CD8-positive, alpha-beta memory T cell (primary cell): ENCODE measurements around the gene NCS1. TPM values are rescaled to one million over a fixed set of nuclear protein-coding genes. Genes with fewer than 3 reads are reported as not detected.
A peak's percentile ranks its signal among the peaks of the same experiment; 100 is the strongest.

Source experiments
- CTCF ChIA-PET: fragments of 350-600 bp; sonication (Branson Sonifier 250); formaldehyde crosslinking; loops from one replicate; lab custom pipeline; 2021; ENCODE audit warnings: antibody characterized with exemption; lab: Charles Lee
- POLR2A ChIA-PET: fragments of 350-600 bp; sonication (Branson Sonifier 250); formaldehyde crosslinking; loops from one replicate; lab custom pipeline; 2021; ENCODE audit warnings: antibody characterized with exemption; lab: Charles Lee
- DNase-seq, 5 donors: peaks; one replicate each; pipeline versions ENCODE4 v3.0.0 to v3.0.0-alpha.2; 2020 to 2022; ENCODE audit warnings: mixed read lengths in 1 of 5
- H3K27ac ChIP-seq: one replicate; pipeline ENCODE4 v1.7.0; 2013; ENCODE audit warnings: low read depth, mild to moderate bottlenecking, low read length, moderate library complexity
- H3K27me3 ChIP-seq: 2 replicates; pipeline ENCODE4 v1.7.0; 2013; ENCODE audit warnings: low read length, mild to moderate bottlenecking; ENCODE audit not compliant: insufficient read depth, poor library complexity, severe bottlenecking
- H3K36me3 ChIP-seq: 2 replicates; pipeline ENCODE4 v1.7.0; 2013; ENCODE audit warnings: mild to moderate bottlenecking, low read length, moderate library complexity; ENCODE audit not compliant: insufficient read depth
- H3K4me1 ChIP-seq: 2 replicates; pipeline ENCODE4 v1.7.0; 2013; ENCODE audit warnings: mild to moderate bottlenecking, low read length, moderate library complexity; ENCODE audit not compliant: insufficient read depth
- H3K4me3 ChIP-seq: 2 replicates; pipeline ENCODE4 v1.7.0; 2013; ENCODE audit warnings: mild to moderate bottlenecking, low read length
- H3K9me3 ChIP-seq: 2 replicates; pipeline ENCODE4 v1.7.0; 2013; ENCODE audit warnings: mild to moderate bottlenecking, low read length
- H3K27ac Mint-ChIP-seq, 8 donors: one replicate each; pipeline ENCODE4 v1.8.0; 2020 to 2021; ENCODE audit warnings: mixed read lengths in 8 of 8, mild to moderate bottlenecking in 6 of 8, inconsistent platforms in 3 of 8, moderate library complexity in 3 of 8
- H3K27me3 Mint-ChIP-seq, 2 donors: one replicate each; pipeline ENCODE4 v1.8.0; 2020 to 2021; ENCODE audit warnings: mixed read lengths in 2 of 2, mild to moderate bottlenecking in 1 of 2, moderate library complexity in 1 of 2
- H3K36me3 Mint-ChIP-seq, 3 donors: one replicate each; pipeline ENCODE4 v1.8.0; 2020 to 2021; ENCODE audit warnings: mixed read lengths in 3 of 3, inconsistent platforms in 1 of 3, mild to moderate bottlenecking in 1 of 3
- H3K4me1 Mint-ChIP-seq, 3 donors: one replicate each; pipeline ENCODE4 v1.8.0; 2020 to 2021; ENCODE audit warnings: mixed read lengths in 3 of 3, inconsistent platforms in 1 of 3, mild to moderate bottlenecking in 1 of 3
- H3K4me3 Mint-ChIP-seq, 7 donors: one replicate each; pipeline ENCODE4 v1.8.0; 2020 to 2021; ENCODE audit warnings: mixed read lengths in 7 of 7, mild to moderate bottlenecking in 6 of 7, moderate library complexity in 4 of 7, inconsistent platforms in 2 of 7
- H3K9me3 Mint-ChIP-seq, 5 donors: one replicate each; pipeline ENCODE4 v1.8.0; 2020 to 2022; ENCODE audit warnings: mixed read lengths in 5 of 5, mild to moderate bottlenecking in 3 of 5, moderate library complexity in 2 of 5, inconsistent platforms in 1 of 5
- polyA plus RNA-seq: library from polyadenylated mRNA; unstranded; fragments of 300-500 nt; fragmentation: Illumina TruSeq; gene quantifications from one replicate; pipeline ENCODE4 v1.2.3, GENCODE V29; 2021
- total RNA-seq, 2 experiments: library from RNA; stranded (reverse); gene quantifications; one replicate each; pipeline ENCODE4 v1.2.3, GENCODE V29; 2021

Gene NCS1
- total and polyA plus RNA-seq, 3 experiments from 2014 or later, result 0.54 to 24.3 (median 23.6) TPM

DNA sequence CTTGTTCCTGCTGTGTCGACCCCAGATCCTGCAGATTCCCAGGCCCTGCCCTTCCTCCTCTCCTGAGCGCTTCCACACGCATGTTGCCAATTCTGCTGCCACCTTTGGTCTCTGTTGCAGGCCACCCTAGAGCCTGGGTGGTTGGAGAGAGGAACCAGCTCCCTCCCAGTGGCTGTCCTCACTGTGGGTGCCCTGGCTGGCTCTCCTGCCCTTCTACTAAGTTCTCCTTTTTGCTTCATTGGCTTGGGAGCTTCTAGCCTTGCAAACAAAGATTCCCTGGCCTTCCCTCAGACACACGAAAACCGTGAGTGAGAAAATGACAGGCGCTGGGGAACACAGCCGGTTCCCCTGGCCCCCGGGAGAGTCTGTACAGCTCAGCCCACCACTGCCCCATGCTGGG is 14.2 kb upstream of the NCS1 start:
- Histone ChIP-seq H3K4me3 (no peak overlapping the region), H3K27ac (no peak overlapping the region), H3K4me1 (no peaks in the 10 kb centered on the region), H3K36me3 (no peaks in the 10 kb centered on the region), H3K27me3 (no peaks in the 10 kb centered on the region), H3K9me3 (no peaks in the 10 kb centered on the region)
- ChIA-PET CTCF (no interaction called here), POLR2A (no interaction called here)
- Mint-ChIP-seq H3K9me3 (no peaks in the 10 kb centered on the region), H3K4me1 (no peaks in the 10 kb centered on the region), H3K36me3 (no peaks in the 10 kb centered on the region), H3K27ac (no peak overlapping the region), H3K4me3 (no peak overlapping the region), H3K27me3 (peaks cover 0 to 1% of the 10 kb centered on the region in 2 donors)
- no peak for DNase-seq

DNA sequence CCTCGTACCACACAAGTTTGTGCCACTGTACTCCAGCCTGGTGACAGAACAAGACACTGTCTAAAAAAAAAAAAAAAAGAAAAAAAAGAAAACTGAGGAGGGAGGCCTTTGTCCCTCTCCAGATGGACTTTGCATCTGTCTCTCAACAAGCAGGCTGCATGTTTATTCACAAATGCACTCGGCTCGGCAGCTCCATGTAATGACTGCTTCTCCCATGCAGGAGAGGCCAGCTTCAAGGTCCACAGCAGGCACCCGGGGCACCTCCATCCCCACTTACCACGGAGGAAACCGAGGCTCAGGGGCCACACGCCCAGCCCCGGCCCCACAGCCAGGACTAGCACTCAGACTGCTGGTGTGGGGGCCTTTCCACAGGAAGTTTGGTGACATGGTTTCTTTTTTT is 13.1 kb upstream of the NCS1 start:
- Histone ChIP-seq H3K27me3 (no peaks in the 10 kb centered on the region), H3K4me1 (no peaks in the 10 kb centered on the region), H3K27ac (no peak overlapping the region), H3K9me3 (no peaks in the 10 kb centered on the region), H3K4me3 (no peak overlapping the region), H3K36me3 (no peaks in the 10 kb centered on the region)
- no peak overlapping the region for H3K4me3 Mint-ChIP-seq
- H3K27me3 Mint-ChIP-seq, result peaks cover 0 to 1% of the 10 kb centered on the region in 2 donors
- CTCF ChIA-PET, result no interaction called here
- H3K4me1 Mint-ChIP-seq, result no peaks in the 10 kb centered on the region
- no peaks in the 10 kb centered on the region for H3K9me3 Mint-ChIP-seq
- POLR2A ChIA-PET, result no interaction called here
- H3K27ac Mint-ChIP-seq, result no peak overlapping the region
- no peak for DNase-seq
- H3K36me3 Mint-ChIP-seq, result no peaks in the 10 kb centered on the region

DNA sequence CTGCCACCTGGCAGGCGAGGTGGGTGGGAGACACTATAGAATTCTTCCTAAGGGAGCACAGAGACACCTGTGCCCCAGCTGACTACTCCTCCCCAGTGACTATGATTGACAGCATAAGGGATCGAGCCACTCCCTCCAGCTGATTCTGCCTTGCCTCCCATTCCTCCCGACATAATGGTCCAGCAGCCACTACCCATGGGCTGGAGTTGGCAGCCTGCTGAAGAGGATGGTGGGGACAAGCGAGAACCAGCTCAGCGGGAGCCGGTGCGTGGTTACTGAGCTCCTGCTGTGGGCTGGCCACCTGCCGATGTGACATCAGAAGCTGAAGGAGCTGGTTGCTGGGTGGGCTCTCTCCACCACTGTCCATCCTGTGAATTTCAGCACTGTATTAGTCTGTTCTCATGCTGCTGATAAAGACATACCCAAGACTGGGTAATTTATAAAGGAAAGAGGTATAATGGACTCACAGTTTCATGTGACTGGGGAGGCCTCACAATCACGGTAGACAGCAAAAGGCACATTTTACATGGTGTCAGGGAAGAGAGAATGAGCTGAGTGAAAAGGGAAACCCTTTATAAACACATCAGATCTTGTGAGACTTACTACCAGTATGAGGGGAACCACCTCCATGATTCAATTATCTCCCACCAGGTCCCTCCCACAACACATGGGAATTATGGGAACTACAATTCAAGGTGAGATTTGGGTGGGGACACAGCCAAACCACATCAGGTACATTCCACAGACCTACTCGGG is 12.1 kb upstream of the NCS1 start:
- no peaks in the 10 kb centered on the region for H3K4me1 Mint-ChIP-seq
- Histone ChIP-seq H3K27ac (no peak overlapping the region), H3K4me1 (no peaks in the 10 kb centered on the region), H3K9me3 (no peaks in the 10 kb centered on the region), H3K36me3 (no peaks in the 10 kb centered on the region), H3K4me3 (no peak overlapping the region), H3K27me3 (no peaks in the 10 kb centered on the region)
- H3K9me3 Mint-ChIP-seq, result no peaks in the 10 kb centered on the region
- CTCF ChIA-PET, result no interaction called here
- peaks cover 0 to 1% of the 10 kb centered on the region in 2 donors for H3K27me3 Mint-ChIP-seq
- no peak for DNase-seq
- no peak overlapping the region for H3K4me3 Mint-ChIP-seq
- no peak overlapping the region for H3K27ac Mint-ChIP-seq
- no peaks in the 10 kb centered on the region for H3K36me3 Mint-ChIP-seq
- POLR2A ChIA-PET, result no interaction called here

- peaks cover 0 to 1% of the 10 kb centered on the region in 2 donors for H3K27me3 Mint-ChIP-seq
- H3K4me1 ChIP-seq, result no peaks in the 10 kb centered on the region
- H3K9me3 Mint-ChIP-seq, result no peaks in the 10 kb centered on the region
- no peak for DNase-seq
- H3K4me3 Mint-ChIP-seq, result no peak overlapping the region
- H3K27ac Mint-ChIP-seq, result no peak overlapping the region
- POLR2A ChIA-PET, result no interaction called here
- H3K4me3 ChIP-seq, result no peak overlapping the region
- H3K27ac ChIP-seq, result no peak overlapping the region
- no peaks in the 10 kb centered on the region for H3K36me3 ChIP-seq
- no peaks in the 10 kb centered on the region for H3K36me3 Mint-ChIP-seq
- H3K27me3 ChIP-seq, result no peaks in the 10 kb centered on the region
- H3K4me1 Mint-ChIP-seq, result no peaks in the 10 kb centered on the region
- no peaks in the 10 kb centered on the region for H3K9me3 ChIP-seq
- CTCF ChIA-PET, result no interaction called here
These were observed 11.2 kb upstream of the NCS1 start for GRCh38 chr9:130160862-130161470.

- H3K27me3 ChIP-seq, result no peaks in the 10 kb centered on the region
- H3K4me3 Mint-ChIP-seq, result no peak overlapping the region
- no peaks in the 10 kb centered on the region for H3K9me3 Mint-ChIP-seq
- H3K9me3 ChIP-seq, result no peaks in the 10 kb centered on the region
- ChIA-PET POLR2A (no interaction called here), CTCF (no interaction called here)
- no peaks in the 10 kb centered on the region for H3K36me3 ChIP-seq
- H3K4me1 Mint-ChIP-seq, result peaks cover 0 to 4% (median 3%) of the 10 kb centered on the region in 3 donors
- no peak overlapping the region for H3K27ac Mint-ChIP-seq
- H3K4me1 ChIP-seq, result no peaks in the 10 kb centered on the region
- DNase-seq, result no peak
- H3K4me3 ChIP-seq, result no peak overlapping the region
- H3K36me3 Mint-ChIP-seq, result no peaks in the 10 kb centered on the region
- peaks cover 3% of the 10 kb centered on the region in 2 donors for H3K27me3 Mint-ChIP-seq
- no peak overlapping the region for H3K27ac ChIP-seq
These were observed 6.6 kb upstream of the NCS1 start for GRCh38 chr9:130165579-130165978.

- no peaks in the 10 kb centered on the region for H3K9me3 ChIP-seq
- Mint-ChIP-seq H3K27ac (no peak overlapping the region), H3K36me3 (no peaks in the 10 kb centered on the region), H3K9me3 (no peaks in the 10 kb centered on the region), H3K27me3 (peaks cover 6 to 9% of the 10 kb centered on the region in 2 donors), H3K4me3 (no peak overlapping the region), H3K4me1 (peaks cover 4 to 8% (median 6%) of the 10 kb centered on the region in 3 donors)
- ChIA-PET CTCF (no interaction called here), POLR2A (no interaction called here)
- no peaks in the 10 kb centered on the region for H3K4me1 ChIP-seq
- H3K36me3 ChIP-seq, result no peaks in the 10 kb centered on the region
- no peaks in the 10 kb centered on the region for H3K27me3 ChIP-seq
- H3K27ac ChIP-seq, result no peak overlapping the region
- DNase-seq, result no peak
- H3K4me3 ChIP-seq, result no peak overlapping the region
These were observed 5.8 kb upstream of the NCS1 start for GRCh38 chr9:130166399-130166798.

- Mint-ChIP-seq H3K27ac (peak overlapping the region in 2 of 8 donors; percentile 35 to 75), H3K36me3 (no peaks in the 10 kb centered on the region), H3K9me3 (no peaks in the 10 kb centered on the region), H3K27me3 (peaks cover 6 to 10% of the 10 kb centered on the region in 2 donors), H3K4me3 (no peak overlapping the region), H3K4me1 (peaks cover 4 to 8% (median 6%) of the 10 kb centered on the region in 3 donors)
- no peak for DNase-seq
- CTCF ChIA-PET, result no interaction called here
- Histone ChIP-seq H3K9me3 (no peaks in the 10 kb centered on the region), H3K27ac (no peak overlapping the region), H3K4me1 (no peaks in the 10 kb centered on the region), H3K27me3 (no peaks in the 10 kb centered on the region), H3K36me3 (no peaks in the 10 kb centered on the region), H3K4me3 (no peak overlapping the region)
- POLR2A ChIA-PET, result no interaction called here
These were observed 4.3 kb upstream of the NCS1 start for GRCh38 chr9:130167927-130168326.

- ChIA-PET POLR2A (no interaction called here), CTCF (no interaction called here)
- Mint-ChIP-seq H3K27ac (peak overlapping the region in 5 of 8 donors; percentile 39 to 88 (median 86)), H3K4me3 (peak overlapping the region; percentile 61 to 90 (median 82)), H3K9me3 (no peaks in the 10 kb centered on the region), H3K27me3 (peaks cover 6 to 28% of the 10 kb centered on the region in 2 donors), H3K36me3 (no peaks in the 10 kb centered on the region), H3K4me1 (peaks cover 10 to 19% (median 13%) of the 10 kb centered on the region in 3 donors)
- Histone ChIP-seq H3K36me3 (no peaks in the 10 kb centered on the region), H3K27ac (no peak overlapping the region), H3K27me3 (peaks cover 10% of the 10 kb centered on the region), H3K4me1 (no peaks in the 10 kb centered on the region), H3K9me3 (no peaks in the 10 kb centered on the region), H3K4me3 (no peak overlapping the region)
- no peak for DNase-seq
These were observed 717 bp upstream of the NCS1 start for GRCh38 chr9:130171226-130172148.
